HCT116 (cell line): ENCODE data around the gene ZNF274. TPM values are rescaled to one million over a fixed set of nuclear protein-coding genes. Genes with fewer than 3 reads are reported as not detected.

ENCODE experiments used
- ATAC-seq: fragments of 200-7000 bp; cut with Tn5 transposase; 2 replicates; pipeline ENCODE4 v1.9.1; 2020; ENCODE audit warnings: mild to moderate bottlenecking, moderate library complexity
- BruUV-seq: library from RNA; stranded (reverse); fragments of 400-500 nt; replicated peaks from 2 replicates; lab custom pipeline; 2021; lab: Mats Ljungman, UMichigan
- CTCF ChIA-PET: fragments of 300-600 bp; sonication (Branson Sonifier 250); formaldehyde crosslinking; loops from one replicate; lab custom pipeline; 2021; ENCODE audit warnings: antibody characterized with exemption; lab: Charles Lee
- POLR2A ChIA-PET: fragments of 300-600, 350-600 bp; sonication (Branson Sonifier 250); formaldehyde crosslinking; loops from one replicate; lab custom pipeline; 2021; ENCODE audit warnings: antibody characterized with exemption; lab: Charles Lee
- RAD21 ChIA-PET, 2 experiments: fragments of 300-600 bp; sonication (Branson Sonifier 250); formaldehyde crosslinking; loops; one replicate each; lab custom pipeline; 2023; ENCODE audit warnings: low total read pairs in 2 of 2; ENCODE audit not compliant: uncharacterized antibody in 2 of 2, unreplicated experiment in 2 of 2, low non-redundant PET in 1 of 2; lab: Charles Lee
- DNase-seq: peaks from one replicate; pipeline ENCODE4 v3.0.0-alpha.2; 2010; ENCODE audit warnings: low read depth, low spot score
- H2AFZ ChIP-seq: fragments of 200-600 bp; shearing (Covaris generic), sonication (generic); 2 replicates; pipeline ENCODE4 v1.6.1; 2017; ENCODE audit warnings: low read depth, mixed run types, mixed read lengths, antibody characterized with exemption, low read length; ENCODE audit not compliant: poor library complexity, severe bottlenecking
- H3K27ac ChIP-seq: 2 replicates; pipeline ENCODE4 v1.5.1; 2012; ENCODE audit warnings: low read depth, low read length
- H3K27me3 ChIP-seq: fragments of 200-600 bp; sonication (generic); 2 replicates; pipeline ENCODE4 v1.6.1; 2016; ENCODE audit warnings: mixed run types, low read length, mixed read lengths; ENCODE audit not compliant: insufficient read depth
- H3K36me3 ChIP-seq, 2 experiments: fragments of 200-500 bp in 1 of 2; fragments of 200-600 bp in 1 of 2; sonication (Bioruptor generic) in 1 of 2; sonication (generic) in 1 of 2; 2 replicates each; pipeline versions ENCODE4 v1.5.1 to v1.6.1; 2014 to 2016; ENCODE audit warnings: low read length in 2 of 2, inconsistent platforms in 1 of 2, mixed read lengths in 1 of 2, mixed run types in 1 of 2; ENCODE audit not compliant: insufficient read depth in 2 of 2, control insufficient read depth in 1 of 2
- H3K4me1 ChIP-seq, 2 experiments: fragments of 200-600 bp in 1 of 2; sonication (generic) in 1 of 2; 2 replicates each; pipeline versions ENCODE4 v1.5.1 to v1.6.1; 2012 to 2017; ENCODE audit warnings: low read length in 2 of 2, inconsistent platforms in 1 of 2, mild to moderate bottlenecking in 1 of 2, mixed read lengths in 1 of 2, mixed run types in 1 of 2, moderate library complexity in 1 of 2; ENCODE audit not compliant: insufficient read depth in 2 of 2, control insufficient read depth in 1 of 2
- H3K4me2 ChIP-seq: fragments of 200-600 bp; sonication (generic); 2 replicates; pipeline ENCODE4 v1.6.1; 2017; ENCODE audit warnings: mixed run types, low read length, mixed read lengths
- H3K4me3 ChIP-seq, 2 experiments: fragments of 200-600 bp in 1 of 2; sonication (generic) in 1 of 2; replicated peaks in 1 of 2; 2 replicates each; pipeline ENCODE4 v1.5.1; 2011 to 2016; ENCODE audit warnings: low read length in 2 of 2, control low read depth in 1 of 2, low read depth in 1 of 2, mild to moderate bottlenecking in 1 of 2, mixed read lengths in 1 of 2, mixed run types in 1 of 2
- H3K79me2 ChIP-seq: fragments of 200-600 bp; sonication (generic); 2 replicates; pipeline ENCODE4 v1.6.1; 2017; ENCODE audit warnings: mild to moderate bottlenecking, mixed run types, low read length, moderate library complexity, mixed read lengths; ENCODE audit not compliant: insufficient read depth
- H3K9ac ChIP-seq: fragments of 200-600 bp; sonication (generic); 2 replicates; pipeline ENCODE4 v1.6.1; 2016; ENCODE audit warnings: low read length, mixed read lengths
- H3K9me2 ChIP-seq: fragments of 200-600 bp; sonication (generic), shearing (Covaris generic); 2 replicates; pipeline ENCODE4 v1.6.1; 2017; ENCODE audit warnings: mixed run types, mild to moderate bottlenecking, moderate library complexity; ENCODE audit not compliant: insufficient read depth
- H3K9me3 ChIP-seq, 2 experiments: fragments of 200-500 bp in 1 of 2; fragments of 200-600 bp in 1 of 2; sonication (Bioruptor generic) in 1 of 2; sonication (generic) in 1 of 2; 2 replicates each; pipeline ENCODE4 v1.6.1; 2014 to 2017; ENCODE audit warnings: low read length in 2 of 2, mixed read lengths in 2 of 2, inconsistent platforms in 1 of 2, low read depth in 1 of 2, mild to moderate bottlenecking in 1 of 2, mixed run types in 1 of 2, moderate library complexity in 1 of 2; ENCODE audit not compliant: control insufficient read depth in 1 of 2, insufficient read depth in 1 of 2
- H4K20me1 ChIP-seq: fragments of 200-600 bp; sonication (generic), shearing (Covaris generic); 2 replicates; pipeline ENCODE4 v1.6.1; 2017; ENCODE audit warnings: mixed run types, mild to moderate bottlenecking, moderate library complexity; ENCODE audit not compliant: insufficient read depth
- ATF3 ChIP-seq: IDR thresholded peaks from 2 replicates; pipeline ENCODE4 v1.6.1; 2012
- CTCF ChIP-seq, 3 experiments: fragments of 200-600 bp in 1 of 3; sonication (generic) in 1 of 3; IDR thresholded peaks in 2 of 3; conservative IDR thresholded peaks in 1 of 3; 2 replicates each; pipeline ENCODE4 v1.5.1; 2012 to 2017; ENCODE audit warnings: low read depth in 2 of 3, low read length in 2 of 3, antibody characterized with exemption in 1 of 3, borderline replicate concordance in 1 of 3, control low read depth in 1 of 3, mild to moderate bottlenecking in 1 of 3, mixed read lengths in 1 of 3, mixed run types in 1 of 3, moderate library complexity in 1 of 3; ENCODE audit not compliant: insufficient read depth in 1 of 3
- EGR1 ChIP-seq: IDR thresholded peaks from 2 replicates; pipeline ENCODE4 v1.6.1; 2012; ENCODE audit warnings: low read depth
- ELF1 ChIP-seq: IDR thresholded peaks from 2 replicates; pipeline ENCODE4 v1.6.1; 2012; ENCODE audit warnings: low read depth, borderline replicate concordance
- EZH2 ChIP-seq: fragments of 200-600 bp; sonication (generic); IDR thresholded peaks from 2 replicates; pipeline ENCODE4 v1.6.1; 2017; ENCODE audit warnings: antibody characterized with exemption, mixed run types
- EZH2phosphoT487 ChIP-seq: fragments of 200-600 bp; IDR thresholded peaks from 2 replicates; pipeline ENCODE4 v1.6.1; 2018; ENCODE audit warnings: antibody characterized with exemption, borderline replicate concordance
- FOSL1 ChIP-seq: IDR thresholded peaks from 2 replicates; pipeline ENCODE4 v1.6.1; 2012; ENCODE audit warnings: low read depth
- MAX ChIP-seq: IDR thresholded peaks from 2 replicates; pipeline ENCODE4 v1.6.1; 2012
- POLR2A ChIP-seq: IDR thresholded peaks from 2 replicates; pipeline ENCODE4 v1.7.0; 2011; ENCODE audit warnings: borderline replicate concordance; ENCODE audit not compliant: insufficient read depth, insufficient read length; ENCODE audit errors: extremely low read depth
- RAD21 ChIP-seq: IDR thresholded peaks from 2 replicates; pipeline ENCODE4 v1.6.1; 2012; ENCODE audit warnings: low read depth, mild to moderate bottlenecking
- SIN3A ChIP-seq: IDR thresholded peaks from 2 replicates; pipeline ENCODE4 v1.6.1; 2012; ENCODE audit warnings: low read depth
- TCF7L2 ChIP-seq: IDR thresholded peaks from 2 replicates; pipeline ENCODE4 v1.7.0; 2011; ENCODE audit warnings: borderline replicate concordance, inconsistent platforms; ENCODE audit not compliant: insufficient read depth, insufficient read length; ENCODE audit errors: extremely low read depth
- ZBTB33 ChIP-seq: IDR thresholded peaks from 2 replicates; pipeline ENCODE4 v1.6.1; 2011; ENCODE audit warnings: mild to moderate bottlenecking, low read length, moderate library complexity; ENCODE audit not compliant: insufficient replicate concordance; ENCODE audit errors: extremely low read depth
- ZNF274 ChIP-seq: fragments of 200-500 bp; sonication (Bioruptor generic); IDR thresholded peaks from 2 replicates; pipeline ENCODE4 v1.6.1; 2014; ENCODE audit warnings: mild to moderate bottlenecking, low read depth, low read length, inconsistent platforms
- intact Hi-C: fragments of 100-400 bp; cut with micrococcal nuclease; formaldehyde crosslinking; loops from 2 replicates; pipeline ENCODE4 v1.10.0; 2022
- total RNA-seq: library from RNA; stranded (reverse); gene quantifications from one replicate; pipeline ENCODE4 v1.2.1, GENCODE V29; 2021; ENCODE audit not compliant: unreplicated experiment

The ZNF274 gene
- total RNA-seq, 1 experiment from 2014 or later, result 7.8 TPM

GRCh38 chr19:58209577-58209976, 26.7 kb downstream of the ZNF274 start:
- ChIA-PET POLR2A (no interaction called here), CTCF (no interaction called here), RAD21 (no interaction called here)
- no peaks in the 10 kb centered on the region for H3K4me1 ChIP-seq
- H4K20me1 ChIP-seq, result no peaks in the 10 kb centered on the region
- ATAC-seq, result no peak
- no peaks in the 10 kb centered on the region for H3K79me2 ChIP-seq
- H3K36me3 ChIP-seq, result peaks cover 0 to 27% of the 10 kb centered on the region in 2 experiments; a peak in 2 of 4 replicates
- BruUV-seq, result no TSS peak
- H3K9me3 ChIP-seq, result peaks cover 30 to 53% of the 10 kb centered on the region in 2 experiments; a peak in 3 of 4 replicates
- intact Hi-C loops, result no loop called here
- no peak overlapping the region for H3K4me3 ChIP-seq
- H3K9ac ChIP-seq, result no peak overlapping the region
- no peaks in the 10 kb centered on the region for H3K27me3 ChIP-seq
- DNase-seq, result no peak
- no peak overlapping the region for H3K27ac ChIP-seq
- no peaks in the 10 kb centered on the region for H3K9me2 ChIP-seq
- no peak overlapping the region for H3K4me2 ChIP-seq
- TF ChIP-seq ATF3 (no peak), EGR1 (no peak), TCF7L2 (no peak), EZH2 (no peak), ZNF274 (no peak), CTCF (IDR thresholded peaks at IDR 0.05 in 2 of 3, conservative IDR thresholded peaks at IDR 0.05 in 1 of 3; ENCODE audit: borderline replicate concordance in 1 of 3, insufficient read depth in 1 of 3, low read depth in 2 of 3, low read length in 2 of 3) (no peak), FOSL1 (no peak), POLR2A (no peak), EZH2phosphoT487 (no peak), RAD21 (no peak), MAX (no peak), SIN3A (no peak), ELF1 (no peak), ZBTB33 (no peak)
- TF ChIP-seq, all 23 proteins: peak for 0
- no peak overlapping the region for H2AFZ ChIP-seq
